ENCODE results near the gene FAXDC2.
A peak's percentile ranks its signal among the peaks of the same experiment; 100 is the strongest.
"Not testable (repeated sequence)": the region's sequence is repeated elsewhere in the genome, so short reads cannot be mapped to it uniquely, and the experiment has no call there.

Gene FAXDC2

GRCh38 chr5:154836225-154836624 is 14.2 kb downstream of the FAXDC2 start:
- no peak for DNase-seq (ENCODE audit: low read depth, low spot score)

GRCh38 chr5:154835701-154836052 is 14.7 kb downstream of the FAXDC2 start:
- not testable (repeated sequence) for DNase-seq (ENCODE audit: low read depth, low spot score); H3K4me3 ChIP-seq (ENCODE audit: low read length)

More at GRCh38 chr5:154836225-154836624, 14.2 kb downstream of the FAXDC2 start:
- no peak overlapping the region for H3K4me3 ChIP-seq (ENCODE audit: low read length)

- no peak for DNase-seq (ENCODE audit: low read depth, low spot score)
- H3K4me3 ChIP-seq (ENCODE audit: low read length): no peak overlapping the region
These were observed 16.4 kb downstream of the FAXDC2 start for GRCh38 chr5:154834053-154834452.

GRCh38 chr5:154832804-154833203 is 17.6 kb downstream of the FAXDC2 start:
- not testable (repeated sequence) for H3K4me3 ChIP-seq (ENCODE audit: low read length); DNase-seq (ENCODE audit: low read depth, low spot score)

- DNase-seq (ENCODE audit: low read depth, low spot score): no peak
- no peak overlapping the region for H3K4me3 ChIP-seq (ENCODE audit: low read length)
These were observed 19.0 kb downstream of the FAXDC2 start for GRCh38 chr5:154831451-154831850.

- H3K4me3 ChIP-seq (ENCODE audit: low read length): no peak overlapping the region
- DNase-seq (ENCODE audit: low read depth, low spot score): no peak
These were observed 19.8 kb downstream of the FAXDC2 start for GRCh38 chr5:154830596-154830995.

- DNase-seq (ENCODE audit: low read depth, low spot score): no peak
- H3K4me3 ChIP-seq (ENCODE audit: low read length): no peak overlapping the region
These were observed 20.2 kb downstream of the FAXDC2 start for GRCh38 chr5:154830219-154830595.

- H3K4me3 ChIP-seq (ENCODE audit: low read length): no peak overlapping the region
- peak; percentile 39 for DNase-seq (ENCODE audit: low read depth, low spot score)
These were observed 20.7 kb downstream of the FAXDC2 start for GRCh38 chr5:154829589-154830218.

GRCh38 chr5:154829181-154829588 is 21.2 kb downstream of the FAXDC2 start:
- DNase-seq (ENCODE audit: low read depth, low spot score): no peak
- no peak overlapping the region for H3K4me3 ChIP-seq (ENCODE audit: low read length)

- DNase-seq (ENCODE audit: low read depth, low spot score): no peak
- H3K4me3 ChIP-seq (ENCODE audit: low read length): no peak overlapping the region
These were observed 26.3 kb downstream of the FAXDC2 start for GRCh38 chr5:154824070-154824469.

GRCh38 chr5:154823605-154824004 is 26.8 kb downstream of the FAXDC2 start:
- DNase-seq (ENCODE audit: low read depth, low spot score): no peak
- no peak overlapping the region for H3K4me3 ChIP-seq (ENCODE audit: low read length)

GRCh38 chr5:154822896-154823295 is 27.5 kb downstream of the FAXDC2 start:
- DNase-seq (ENCODE audit: low read depth, low spot score); H3K4me3 ChIP-seq (ENCODE audit: low read length): not testable (repeated sequence)

- DNase-seq (ENCODE audit: low read depth, low spot score): no peak
- no peak overlapping the region for H3K4me3 ChIP-seq (ENCODE audit: low read length)
These were observed 30.0 kb downstream of the FAXDC2 start for GRCh38 chr5:154820383-154820782.

- H3K4me3 ChIP-seq (ENCODE audit: low read length): no peak overlapping the region
- DNase-seq (ENCODE audit: low read depth, low spot score): no peak
These were observed 30.9 kb downstream of the FAXDC2 start for GRCh38 chr5:154819546-154819945.

- DNase-seq (ENCODE audit: low read depth, low spot score): no peak
These were observed 31.8 kb downstream of the FAXDC2 start for GRCh38 chr5:154818471-154819116.

GRCh38 chr5:154817815-154818214 is 32.6 kb downstream of the FAXDC2 start:
- DNase-seq (ENCODE audit: low read depth, low spot score): no peak
- H3K4me3 ChIP-seq (ENCODE audit: low read length): no peak overlapping the region

More at GRCh38 chr5:154818471-154819116, 31.8 kb downstream of the FAXDC2 start:
- no peak overlapping the region for H3K4me3 ChIP-seq (ENCODE audit: low read length)

- H3K4me3 ChIP-seq (ENCODE audit: low read length): no peak overlapping the region
- no peak for DNase-seq (ENCODE audit: low read depth, low spot score)
These were observed 33.4 kb downstream of the FAXDC2 start for GRCh38 chr5:154816891-154817492.

- no peak overlapping the region for H3K4me3 ChIP-seq (ENCODE audit: low read length)
- no peak for DNase-seq (ENCODE audit: low read depth, low spot score)
These were observed 34.6 kb downstream of the FAXDC2 start for GRCh38 chr5:154815684-154816247.

GRCh38 chr5:154815025-154815424 is 35.4 kb downstream of the FAXDC2 start:
- no peak overlapping the region for H3K4me3 ChIP-seq (ENCODE audit: low read length)
- no peak for DNase-seq (ENCODE audit: low read depth, low spot score)

- no peak overlapping the region for H3K4me3 ChIP-seq (ENCODE audit: low read length)
- DNase-seq (ENCODE audit: low read depth, low spot score): peak; percentile 79
These were observed 36.7 kb downstream of the FAXDC2 start for GRCh38 chr5:154813736-154814135.

All from Jurkat, Clone E6-1 (cell line).